Uterus (tissue), 2 donors: ENCODE results near the gene EIPR1.

Source experiments
- POLR2A ChIP-seq, 2 donors: fragments of 450-650 bp; IDR thresholded peaks; one replicate each; pipeline ENCODE4 v1.6.1; 2016; ENCODE audit warnings: antibody characterized with exemption in 2 of 2, mild to moderate bottlenecking in 1 of 2, moderate library complexity in 1 of 2
- TF ChIP-seq, protein P1 (sequence below), 4 experiments: fragments of 200-600 bp in 2 of 4; fragments of 450-650 bp in 2 of 4; sonication (generic) in 2 of 4; IDR thresholded peaks; one replicate each; pipeline ENCODE4 v1.5.1; 2016 to 2019; ENCODE audit warnings: antibody characterized with exemption in 4 of 4, mild to moderate bottlenecking in 2 of 4, moderate library complexity in 1 of 4

DNA sequence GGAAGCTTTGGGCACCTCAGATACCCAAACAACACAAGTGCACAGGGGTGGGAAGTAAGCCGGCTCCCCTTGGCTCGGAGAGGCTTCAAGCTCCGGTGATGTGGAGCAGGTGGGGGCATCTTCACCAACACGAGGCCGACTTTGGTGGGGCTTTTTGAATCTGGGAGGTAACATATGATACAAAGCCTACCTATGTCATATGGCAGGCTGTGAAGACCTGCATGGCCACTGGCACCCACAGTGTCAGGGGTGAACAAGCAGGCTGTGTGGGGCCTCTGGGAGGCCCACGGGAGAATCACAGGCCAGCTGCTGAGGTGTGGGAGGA lies 109.0 kb downstream of the EIPR1 start:
- TF ChIP-seq, protein P1, sequence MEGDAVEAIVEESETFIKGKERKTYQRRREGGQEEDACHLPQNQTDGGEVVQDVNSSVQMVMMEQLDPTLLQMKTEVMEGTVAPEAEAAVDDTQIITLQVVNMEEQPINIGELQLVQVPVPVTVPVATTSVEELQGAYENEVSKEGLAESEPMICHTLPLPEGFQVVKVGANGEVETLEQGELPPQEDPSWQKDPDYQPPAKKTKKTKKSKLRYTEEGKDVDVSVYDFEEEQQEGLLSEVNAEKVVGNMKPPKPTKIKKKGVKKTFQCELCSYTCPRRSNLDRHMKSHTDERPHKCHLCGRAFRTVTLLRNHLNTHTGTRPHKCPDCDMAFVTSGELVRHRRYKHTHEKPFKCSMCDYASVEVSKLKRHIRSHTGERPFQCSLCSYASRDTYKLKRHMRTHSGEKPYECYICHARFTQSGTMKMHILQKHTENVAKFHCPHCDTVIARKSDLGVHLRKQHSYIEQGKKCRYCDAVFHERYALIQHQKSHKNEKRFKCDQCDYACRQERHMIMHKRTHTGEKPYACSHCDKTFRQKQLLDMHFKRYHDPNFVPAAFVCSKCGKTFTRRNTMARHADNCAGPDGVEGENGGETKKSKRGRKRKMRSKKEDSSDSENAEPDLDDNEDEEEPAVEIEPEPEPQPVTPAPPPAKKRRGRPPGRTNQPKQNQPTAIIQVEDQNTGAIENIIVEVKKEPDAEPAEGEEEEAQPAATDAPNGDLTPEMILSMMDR (IDR thresholded peaks at IDR 0.05): no peak
- no peak for TF ChIP-seq POLR2A (IDR thresholded peaks at IDR 0.05)
